NCI-H345 treated with DMSO at 0.1 percent for 48 hours (cell line): ENCODE measurements around the gene TMEM238L.

Experiments used
- DNase-seq: peaks from one replicate; lab custom pipeline; 2025; ENCODE audit not compliant: unreplicated experiment; lab: John Stamatoyannopoulos, UW

TMEM238L gene

DNA sequence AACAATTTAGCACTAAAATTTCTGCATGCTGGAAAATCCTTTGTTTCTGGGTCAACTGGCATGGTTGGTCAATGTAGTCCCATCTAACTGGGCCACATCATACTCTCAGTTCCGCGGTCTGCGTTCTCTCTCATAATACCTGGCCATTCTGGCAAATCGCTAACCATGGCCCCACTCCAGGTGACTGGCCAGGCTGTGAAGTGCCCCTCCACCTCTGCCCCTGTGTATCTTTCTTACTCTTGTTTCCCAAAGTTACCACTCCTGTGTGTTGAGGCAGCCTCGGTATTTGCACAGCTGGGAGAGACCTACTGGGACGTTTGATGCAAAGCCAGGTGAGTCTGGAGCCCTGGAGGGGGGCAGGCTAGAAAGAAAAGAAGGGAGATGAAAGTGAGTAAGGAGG, 2.0 kb upstream of the TMEM238L start:
- DNase-seq: no peak

DNA sequence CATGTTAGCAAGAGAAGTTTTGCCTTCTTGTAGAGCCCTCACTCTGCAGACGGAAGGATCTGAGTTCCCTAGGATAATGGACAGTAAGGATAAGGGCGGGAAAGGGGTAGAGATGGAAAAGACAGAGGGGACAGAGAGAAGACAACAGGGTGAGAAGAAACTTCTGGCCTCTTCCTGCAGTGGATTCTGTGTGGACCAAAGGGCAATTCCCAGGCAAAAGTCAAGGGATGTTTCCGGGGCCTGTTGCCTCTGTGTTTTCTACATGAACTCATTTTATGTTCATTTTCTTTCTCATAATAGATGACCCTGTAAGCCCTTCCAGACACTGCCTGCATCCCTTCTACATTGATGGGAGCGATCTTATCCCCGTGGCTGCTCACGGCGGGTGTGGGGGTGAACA, 647 bp upstream of the TMEM238L start:
- no peak for DNase-seq

DNA sequence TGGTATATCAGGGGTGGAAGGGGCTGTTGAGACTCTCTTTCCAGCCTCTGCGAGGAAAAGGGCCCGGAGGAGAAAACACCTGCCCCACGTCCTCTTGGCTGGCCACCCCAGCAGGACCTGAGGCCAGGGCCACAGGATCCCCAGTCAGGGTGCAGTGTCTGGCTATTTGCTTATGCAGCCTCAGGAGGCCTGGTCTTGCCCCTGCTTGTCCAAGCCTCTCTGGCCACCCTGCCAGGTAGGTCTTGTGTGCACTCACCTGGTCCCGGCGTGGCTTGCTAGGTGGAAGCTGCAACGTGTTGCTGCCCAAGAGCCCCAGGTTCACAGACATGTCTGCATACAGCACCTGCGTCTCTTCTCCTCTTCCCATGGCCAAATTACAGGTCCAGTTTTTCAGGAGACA, 549 bp downstream of the TMEM238L start:
- no peak for DNase-seq

DNA sequence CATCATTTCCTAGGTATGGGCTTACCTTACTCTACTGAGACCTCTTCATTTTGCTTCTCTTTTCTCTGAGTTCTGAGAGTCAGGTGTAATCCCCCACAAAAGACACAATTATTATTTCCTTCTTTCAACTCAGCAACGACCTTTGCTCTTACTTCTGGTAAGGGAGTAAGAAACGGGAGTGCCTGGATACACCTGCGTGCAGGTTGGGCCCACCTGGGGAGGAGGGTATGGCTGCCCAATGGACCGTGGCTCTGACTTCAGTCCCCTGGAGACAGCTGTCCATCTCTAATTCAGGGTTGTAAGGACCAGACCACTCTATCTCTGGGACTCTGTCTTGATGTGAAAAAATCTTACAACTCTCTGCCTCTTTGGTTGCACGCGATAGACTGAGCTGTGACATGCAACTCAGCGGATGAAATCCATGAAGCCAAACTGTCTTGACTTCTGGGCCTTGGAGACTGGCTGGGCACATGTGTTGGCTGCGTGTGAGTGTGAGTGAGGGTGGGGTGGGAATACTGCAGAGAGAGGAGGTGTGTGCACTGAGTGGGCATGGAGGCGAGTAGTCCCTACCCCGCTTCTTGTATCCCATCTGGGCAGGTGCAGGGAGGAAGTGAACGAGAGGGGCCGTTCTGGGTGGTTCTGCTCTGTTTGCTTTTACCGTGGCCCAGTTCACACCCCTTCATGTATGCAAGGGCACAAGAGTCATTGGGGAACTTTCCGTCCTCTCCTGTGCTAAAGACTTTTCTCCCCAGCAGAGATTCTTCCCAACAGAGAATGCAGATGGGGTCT, 1.2 kb downstream of the TMEM238L start:
- DNase-seq: no peak

DNA sequence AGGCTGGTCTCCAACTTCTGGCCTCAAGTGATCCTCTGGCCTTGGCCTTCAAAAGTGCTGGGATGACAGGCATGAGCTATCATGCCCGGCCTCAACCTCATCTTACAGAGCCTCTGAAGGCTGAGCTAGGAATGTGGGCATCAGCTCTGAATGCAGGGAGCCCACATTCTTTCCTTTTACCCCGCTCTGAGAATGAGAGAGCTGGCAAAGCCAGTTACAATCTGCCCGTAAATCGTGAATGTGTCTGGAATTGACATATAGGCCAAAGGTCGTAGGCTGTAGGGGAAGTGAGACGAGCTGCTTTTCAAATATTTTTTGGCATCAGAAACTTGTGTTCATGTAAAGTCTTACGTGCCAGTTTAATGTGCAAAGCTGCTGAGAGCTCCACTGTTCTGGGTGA, 4.5 kb downstream of the TMEM238L start:
- no peak for DNase-seq

DNA sequence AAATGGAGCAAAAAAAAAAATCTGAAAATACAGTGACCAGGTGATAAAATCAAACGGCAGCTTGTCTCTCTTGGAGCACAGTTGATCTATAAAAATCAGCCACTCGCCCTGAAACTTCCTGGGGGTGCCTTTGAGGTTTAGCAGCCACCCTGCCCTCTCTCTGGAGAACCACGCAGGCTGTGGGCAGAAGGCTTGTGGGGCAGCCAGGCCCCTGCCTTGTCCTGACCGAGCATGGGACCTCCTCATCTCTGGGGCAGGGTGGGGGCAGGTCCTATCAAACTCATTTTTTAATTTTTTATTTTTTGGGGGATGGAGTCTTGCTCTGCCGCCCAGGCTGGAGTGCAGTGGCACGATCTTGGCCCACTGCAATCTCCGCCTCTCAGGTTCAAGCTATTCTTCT, 5.0 kb downstream of the TMEM238L start:
- DNase-seq: no peak

DNA sequence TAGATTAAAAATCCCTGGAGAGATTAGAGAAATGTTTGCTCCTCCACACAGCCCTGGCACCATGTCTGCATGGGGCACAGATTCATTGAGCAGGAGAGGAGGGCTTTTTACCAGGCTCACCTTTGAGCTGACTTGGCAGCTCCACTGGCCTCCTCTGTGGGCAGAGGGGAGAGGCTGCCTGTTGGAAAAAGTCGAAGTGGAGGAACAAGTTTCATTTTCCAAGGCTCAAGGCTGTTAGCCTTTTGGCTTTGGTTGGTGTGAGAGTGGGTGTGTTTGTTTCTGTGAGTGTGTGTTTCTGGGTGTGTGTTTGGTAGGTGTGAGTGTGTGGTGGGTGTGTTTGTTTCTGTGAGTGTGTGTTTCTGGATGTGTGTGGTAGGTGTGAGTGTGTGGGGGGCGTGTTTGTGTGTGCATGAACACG, 5.6 kb downstream of the TMEM238L start:
- no peak for DNase-seq

DNA sequence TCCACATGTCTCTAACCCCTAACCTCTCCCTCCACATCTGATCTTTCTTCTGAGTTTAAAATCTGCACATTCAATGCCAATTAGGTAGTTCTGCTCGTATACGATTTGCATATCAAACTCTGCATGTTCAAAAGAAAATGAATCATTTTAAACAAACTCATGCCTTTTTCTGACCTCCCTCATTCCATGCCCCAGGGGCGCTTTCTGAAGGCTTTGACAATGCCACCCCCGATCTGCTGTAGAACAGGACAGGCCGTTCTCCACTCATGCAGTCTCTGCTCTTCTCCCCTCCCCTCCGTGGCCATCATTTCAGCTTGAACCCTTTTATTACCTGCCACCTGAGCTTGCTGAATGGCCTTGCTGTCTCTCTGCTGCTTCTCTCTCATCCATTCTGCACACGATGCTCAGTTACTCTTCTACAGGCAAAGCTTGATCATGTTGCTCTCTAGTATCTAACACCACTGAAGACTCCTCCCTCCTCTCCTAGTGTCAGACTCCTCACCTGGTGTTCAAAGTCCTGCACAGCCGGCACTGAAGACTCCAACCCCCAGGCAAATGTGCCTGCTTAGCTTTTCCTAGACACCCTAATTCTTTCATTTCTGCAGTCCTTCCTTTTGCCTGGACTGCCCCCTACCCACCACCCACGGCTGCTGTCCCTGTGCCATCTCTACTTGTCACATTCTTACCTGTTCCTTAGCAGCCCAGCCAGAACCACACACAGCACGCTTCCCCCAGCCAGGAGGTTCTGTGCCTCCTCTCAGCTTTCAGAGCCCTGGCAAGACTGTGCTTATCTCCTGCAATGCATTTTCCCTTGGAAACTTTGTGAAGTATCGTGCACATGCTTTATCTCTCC, 6.2 kb downstream of the TMEM238L start:
- no peak for DNase-seq

DNA sequence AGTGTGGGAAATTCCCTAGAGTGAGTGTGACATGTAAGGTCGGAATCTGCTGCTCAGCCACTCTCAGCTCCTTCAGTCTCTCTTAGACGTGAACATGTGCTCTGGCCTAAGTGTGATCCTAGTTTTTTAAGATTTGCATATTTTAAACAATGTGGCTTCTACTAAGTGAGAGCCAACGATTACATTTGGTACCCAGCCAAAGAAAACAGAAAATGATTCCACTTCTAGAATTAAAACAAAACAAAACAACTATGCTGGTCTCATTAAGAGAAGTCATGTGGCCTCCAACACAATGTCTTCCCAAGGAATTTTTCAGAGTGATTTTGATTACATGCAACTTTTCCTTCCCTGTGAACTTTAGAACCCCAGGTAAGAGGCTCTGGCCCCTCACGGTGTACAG, 10.1 kb downstream of the TMEM238L start:
- no peak for DNase-seq

DNA sequence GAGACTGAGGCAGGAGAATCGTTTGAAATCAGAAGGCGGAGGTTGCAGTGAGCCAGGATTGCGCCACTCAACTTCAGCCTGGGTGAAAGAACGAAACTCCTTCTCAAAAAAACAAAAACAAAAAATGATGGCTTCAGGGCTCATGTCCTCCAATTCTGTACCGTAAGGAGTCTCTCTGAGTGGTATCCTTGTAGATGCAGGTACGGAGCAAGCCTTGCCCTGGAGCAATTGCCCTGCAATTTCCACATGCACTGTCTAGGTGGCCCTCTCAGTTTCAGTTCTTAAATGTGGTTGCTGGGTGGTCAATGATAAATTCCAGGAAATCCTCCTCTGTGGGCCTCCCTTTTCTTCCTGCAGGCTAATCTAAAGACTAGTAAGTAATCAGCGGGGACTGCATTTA, 10.6 kb downstream of the TMEM238L start:
- DNase-seq: no peak

DNA sequence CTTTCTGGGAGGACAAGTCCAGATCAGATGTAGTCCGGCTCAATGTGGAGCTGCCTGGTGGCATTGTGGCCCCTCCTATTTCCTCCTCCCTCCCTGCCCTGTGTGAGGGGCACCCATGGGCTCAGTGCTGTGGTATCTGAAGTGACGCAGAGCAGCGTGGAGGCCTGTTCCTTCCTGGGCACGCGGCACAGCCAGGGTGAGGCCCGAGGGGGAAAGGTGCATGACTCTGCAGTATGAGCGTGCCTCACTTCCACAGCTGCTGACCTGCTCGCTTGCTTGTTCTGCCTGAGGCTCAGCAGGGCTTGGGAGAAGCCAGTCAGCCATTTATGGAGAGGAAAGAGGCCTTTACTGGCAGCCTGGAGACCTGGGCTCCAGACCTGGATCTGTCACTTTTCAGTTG, 11.7 kb downstream of the TMEM238L start:
- DNase-seq: no peak

DNA sequence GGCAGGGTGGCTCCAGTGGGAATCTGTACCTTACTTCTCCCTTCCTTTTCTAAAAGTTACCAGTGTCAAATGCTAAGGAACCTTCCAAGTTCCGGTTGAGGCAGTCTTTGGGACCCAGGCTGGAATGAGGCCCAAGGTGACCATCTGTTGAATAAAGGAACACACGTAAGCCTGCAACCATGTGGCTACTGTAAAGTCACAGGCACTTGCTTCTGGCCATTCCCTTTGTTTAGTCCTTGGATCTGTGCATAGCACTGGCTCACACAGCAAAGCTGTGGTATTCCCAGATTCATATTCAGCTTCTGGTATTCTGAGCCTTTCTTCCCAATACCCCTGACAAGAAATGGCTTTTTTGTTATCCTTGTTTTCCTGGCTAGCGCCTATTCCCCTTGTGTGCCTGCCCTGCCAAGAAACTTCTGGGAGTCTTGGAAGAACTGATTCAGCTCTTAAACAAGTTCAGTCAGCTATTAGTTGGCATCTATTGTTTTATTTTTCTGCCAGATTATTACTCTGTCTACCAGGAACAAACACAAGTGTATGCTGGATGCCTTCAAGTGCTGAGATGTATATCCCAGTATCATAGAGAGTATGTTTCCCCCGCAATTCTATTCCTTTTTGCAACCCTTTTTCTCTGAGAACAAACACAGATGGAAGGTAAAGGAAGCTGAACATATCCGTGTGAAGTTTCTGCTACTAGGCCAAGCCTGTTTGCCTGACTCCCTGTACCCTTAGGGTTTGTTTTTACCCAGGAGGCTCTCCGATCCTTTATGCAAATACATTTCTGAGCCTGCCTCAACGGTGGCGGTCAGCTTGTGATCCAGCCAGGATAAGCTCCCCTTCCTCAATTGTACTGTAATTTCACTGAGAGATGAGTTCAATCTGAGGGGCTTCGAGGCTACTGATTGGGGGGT, 13.2 kb downstream of the TMEM238L start:
- DNase-seq: no peak

DNA sequence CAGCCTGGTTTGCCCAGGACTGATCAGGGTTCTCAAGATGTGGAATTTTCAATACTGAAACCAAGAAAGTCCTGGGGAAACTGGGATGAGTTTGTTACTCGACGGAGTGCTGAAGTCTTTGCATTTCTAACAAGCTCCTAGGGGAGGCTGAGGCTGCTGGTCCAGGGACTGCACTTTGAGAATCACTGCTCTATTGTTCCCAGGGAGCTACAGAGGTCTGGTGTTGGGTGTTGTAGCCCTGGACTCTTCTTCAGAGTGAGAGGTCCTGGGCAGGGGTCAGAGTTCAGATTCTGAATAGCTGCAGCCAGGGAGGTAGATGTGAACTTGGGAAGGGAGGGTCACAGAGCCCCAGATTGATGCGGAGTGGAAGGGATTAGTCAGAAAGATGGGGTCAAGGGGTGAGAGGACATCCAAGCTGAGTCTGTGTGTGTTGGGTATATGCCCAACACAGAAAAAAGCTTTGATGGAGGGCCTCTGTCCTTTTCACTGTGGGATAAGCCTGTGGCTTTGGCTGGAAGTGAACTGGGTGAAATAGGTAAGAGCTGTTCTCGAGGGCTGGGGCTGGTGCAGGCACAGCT, 14.1 kb downstream of the TMEM238L start:
- DNase-seq: no peak

DNA sequence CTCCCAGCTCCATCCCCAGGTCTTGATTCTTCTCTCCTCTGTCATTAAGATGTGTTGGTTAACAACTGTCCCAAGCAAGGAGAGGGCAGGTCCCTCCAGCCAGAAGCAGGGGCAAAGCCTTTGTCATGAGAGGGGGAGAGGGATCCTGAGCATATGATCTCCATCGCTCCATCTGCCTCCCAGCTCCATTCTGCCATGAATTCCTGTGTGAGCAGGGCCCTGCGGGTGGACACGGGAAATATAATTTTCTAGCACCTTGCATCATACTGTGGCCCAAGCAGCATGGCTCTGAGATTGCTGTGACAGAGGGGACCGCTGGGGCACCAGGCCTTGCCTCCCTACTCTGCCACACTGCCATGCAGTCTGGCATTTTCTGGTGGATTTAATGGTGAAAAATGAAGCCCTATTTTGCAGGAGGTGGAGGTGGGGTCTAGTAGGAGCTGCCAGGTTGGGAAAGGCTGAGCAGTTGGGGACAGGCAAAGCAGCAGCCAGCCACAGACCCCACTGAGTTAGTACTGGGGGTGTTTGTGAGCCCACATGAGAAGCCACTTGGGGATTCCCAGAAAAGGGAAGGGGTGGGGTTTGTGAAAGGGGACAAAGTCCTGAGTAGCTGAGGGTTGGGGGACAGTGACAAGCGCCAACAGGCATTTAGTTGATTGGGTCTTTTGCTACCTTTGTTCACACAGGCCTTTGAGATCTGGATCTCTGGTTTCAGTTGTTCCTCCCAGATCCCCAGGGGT, 16.4 kb downstream of the TMEM238L start:
- no peak for DNase-seq

DNA sequence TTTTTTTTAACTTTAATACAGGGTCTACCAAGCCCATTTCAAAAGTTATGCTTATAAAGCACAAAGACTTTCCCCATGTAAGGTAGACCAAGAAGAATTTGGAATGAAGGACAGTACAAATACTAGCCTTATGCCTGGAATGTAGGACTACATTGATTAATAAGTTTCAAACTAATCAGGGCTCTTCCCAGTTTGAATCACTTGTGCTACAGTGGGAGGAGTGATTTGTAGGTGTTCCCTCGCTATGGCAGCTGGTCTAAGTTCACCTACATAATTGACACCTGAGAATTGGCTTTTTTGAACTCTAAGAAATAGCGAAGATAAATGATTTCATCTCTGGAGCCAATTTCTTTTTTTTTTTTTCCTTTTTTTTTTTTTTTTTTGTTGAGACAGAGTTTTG, 18.6 kb downstream of the TMEM238L start:
- no peak for DNase-seq

DNA sequence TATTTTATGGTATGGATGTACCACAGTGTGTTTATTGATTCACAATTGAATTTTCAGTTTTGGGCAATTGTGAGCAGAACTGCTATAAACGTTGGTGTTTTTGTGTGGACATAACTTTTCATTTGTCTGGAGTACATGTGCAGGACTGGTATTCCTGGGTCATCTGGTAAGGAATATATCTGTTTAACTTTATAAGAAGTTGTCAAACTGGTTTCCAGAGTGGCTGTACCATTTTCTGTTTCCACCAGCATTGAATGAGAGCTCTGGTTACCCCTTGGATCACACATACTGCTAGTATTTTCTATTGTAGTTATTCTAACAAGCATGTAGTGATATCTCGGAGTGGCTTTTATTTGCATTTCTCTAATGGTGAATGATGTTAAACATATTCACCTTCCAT, 24.3 kb downstream of the TMEM238L start:
- no peak for DNase-seq

DNA sequence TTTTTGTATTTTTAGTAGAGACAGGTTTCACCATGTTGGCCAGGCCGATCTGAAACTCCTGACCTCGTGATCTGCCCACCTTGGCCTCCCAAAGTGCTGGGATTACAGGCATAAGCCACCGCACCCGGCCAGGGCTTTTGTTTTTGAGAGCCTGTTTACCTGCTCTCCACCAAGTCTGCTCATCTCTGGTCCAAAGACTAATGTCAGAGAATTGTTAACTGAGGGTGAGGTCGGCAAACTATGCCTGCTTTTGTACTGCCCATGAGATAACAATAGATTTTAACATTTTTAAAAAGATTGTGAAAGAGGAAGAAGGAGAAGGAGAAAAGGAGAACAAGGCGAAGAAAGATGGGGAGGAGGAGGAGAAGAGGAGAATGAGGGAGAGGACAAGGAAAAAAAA, 26.0 kb downstream of the TMEM238L start:
- DNase-seq: no peak

DNA sequence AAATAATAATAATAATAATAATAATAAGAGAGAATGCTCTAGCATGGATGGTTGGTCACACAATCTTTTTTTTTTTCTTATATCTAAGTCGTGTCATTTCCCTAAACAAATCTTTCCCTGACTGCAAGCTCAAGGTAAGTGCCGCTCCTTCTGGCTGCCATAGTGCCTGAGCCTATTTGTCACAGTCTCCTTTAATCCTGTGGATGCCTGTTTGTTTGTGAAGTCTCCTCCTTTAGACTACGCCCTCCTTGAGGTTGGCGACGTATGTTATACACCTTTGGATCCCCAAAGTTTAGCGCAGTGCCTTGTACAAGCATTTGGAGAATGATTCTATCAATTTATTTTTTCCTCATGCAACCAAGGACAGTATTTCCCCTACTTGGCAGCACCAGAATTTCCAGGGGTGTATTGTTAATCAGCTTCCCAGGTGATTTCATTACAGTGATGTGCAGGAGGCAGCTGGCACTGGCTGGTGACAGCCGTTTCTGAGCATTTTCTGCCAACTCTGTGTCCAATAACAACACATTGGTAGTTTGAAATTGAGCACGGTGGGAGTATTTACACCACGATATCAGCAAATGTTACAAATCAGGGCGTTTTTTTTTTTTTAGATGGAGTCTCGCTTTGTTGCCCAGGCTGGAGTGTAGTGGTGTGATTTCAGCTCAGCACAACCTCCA, 26.6 kb downstream of the TMEM238L start:
- DNase-seq: no peak

DNA sequence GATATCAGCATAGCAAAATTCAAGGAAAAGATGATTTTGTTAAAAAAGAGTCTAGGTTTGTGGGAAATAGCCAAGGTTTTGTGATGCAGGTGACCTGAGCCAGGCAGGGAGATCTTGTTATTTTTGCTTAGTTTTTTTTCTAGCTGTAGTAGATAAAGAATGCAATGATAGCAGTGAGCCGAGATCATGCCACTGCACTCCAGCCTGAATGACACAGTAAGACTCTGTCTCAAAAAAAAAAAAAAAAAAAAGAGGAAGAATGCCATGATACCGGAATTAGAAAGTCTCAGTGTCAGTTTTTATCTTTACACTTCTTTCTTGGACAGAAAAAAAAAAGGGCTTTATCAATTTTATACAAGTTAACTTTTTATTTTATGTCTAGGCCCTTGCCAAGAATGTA, 27.5 kb downstream of the TMEM238L start:
- DNase-seq: no peak
